ENCODE results near the gene EPS15.
A peak's percentile ranks its signal among the peaks of the same experiment; 100 is the strongest.

EPS15 gene

DNA sequence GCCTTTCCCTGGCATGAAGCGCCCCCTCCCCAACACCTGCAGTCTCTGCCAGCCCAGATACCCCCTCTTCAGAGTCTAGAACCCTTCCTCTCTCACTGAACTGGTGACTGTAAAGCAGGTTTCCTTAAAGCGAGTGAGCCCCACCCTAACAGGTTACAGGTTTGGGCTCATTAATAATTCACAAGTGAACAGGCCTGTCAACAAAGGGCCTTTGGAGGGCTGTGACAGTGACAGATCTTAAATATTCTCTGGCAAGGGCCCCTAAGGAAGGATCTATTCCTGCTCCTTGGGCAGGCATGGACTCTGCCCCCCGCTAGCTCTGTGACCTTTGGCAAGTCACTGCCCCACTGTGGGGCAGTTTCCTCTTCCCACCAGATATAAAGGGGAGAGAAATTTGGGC lies 183.1 kb downstream of the EPS15 start:
- no peak for DNase-seq (ENCODE audit: low spot score)
- TF ChIP-seq, protein P1, sequence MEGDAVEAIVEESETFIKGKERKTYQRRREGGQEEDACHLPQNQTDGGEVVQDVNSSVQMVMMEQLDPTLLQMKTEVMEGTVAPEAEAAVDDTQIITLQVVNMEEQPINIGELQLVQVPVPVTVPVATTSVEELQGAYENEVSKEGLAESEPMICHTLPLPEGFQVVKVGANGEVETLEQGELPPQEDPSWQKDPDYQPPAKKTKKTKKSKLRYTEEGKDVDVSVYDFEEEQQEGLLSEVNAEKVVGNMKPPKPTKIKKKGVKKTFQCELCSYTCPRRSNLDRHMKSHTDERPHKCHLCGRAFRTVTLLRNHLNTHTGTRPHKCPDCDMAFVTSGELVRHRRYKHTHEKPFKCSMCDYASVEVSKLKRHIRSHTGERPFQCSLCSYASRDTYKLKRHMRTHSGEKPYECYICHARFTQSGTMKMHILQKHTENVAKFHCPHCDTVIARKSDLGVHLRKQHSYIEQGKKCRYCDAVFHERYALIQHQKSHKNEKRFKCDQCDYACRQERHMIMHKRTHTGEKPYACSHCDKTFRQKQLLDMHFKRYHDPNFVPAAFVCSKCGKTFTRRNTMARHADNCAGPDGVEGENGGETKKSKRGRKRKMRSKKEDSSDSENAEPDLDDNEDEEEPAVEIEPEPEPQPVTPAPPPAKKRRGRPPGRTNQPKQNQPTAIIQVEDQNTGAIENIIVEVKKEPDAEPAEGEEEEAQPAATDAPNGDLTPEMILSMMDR (IDR thresholded peaks at IDR 0.05; ENCODE audit: extremely low read depth, missing control alignments): no peak

DNA sequence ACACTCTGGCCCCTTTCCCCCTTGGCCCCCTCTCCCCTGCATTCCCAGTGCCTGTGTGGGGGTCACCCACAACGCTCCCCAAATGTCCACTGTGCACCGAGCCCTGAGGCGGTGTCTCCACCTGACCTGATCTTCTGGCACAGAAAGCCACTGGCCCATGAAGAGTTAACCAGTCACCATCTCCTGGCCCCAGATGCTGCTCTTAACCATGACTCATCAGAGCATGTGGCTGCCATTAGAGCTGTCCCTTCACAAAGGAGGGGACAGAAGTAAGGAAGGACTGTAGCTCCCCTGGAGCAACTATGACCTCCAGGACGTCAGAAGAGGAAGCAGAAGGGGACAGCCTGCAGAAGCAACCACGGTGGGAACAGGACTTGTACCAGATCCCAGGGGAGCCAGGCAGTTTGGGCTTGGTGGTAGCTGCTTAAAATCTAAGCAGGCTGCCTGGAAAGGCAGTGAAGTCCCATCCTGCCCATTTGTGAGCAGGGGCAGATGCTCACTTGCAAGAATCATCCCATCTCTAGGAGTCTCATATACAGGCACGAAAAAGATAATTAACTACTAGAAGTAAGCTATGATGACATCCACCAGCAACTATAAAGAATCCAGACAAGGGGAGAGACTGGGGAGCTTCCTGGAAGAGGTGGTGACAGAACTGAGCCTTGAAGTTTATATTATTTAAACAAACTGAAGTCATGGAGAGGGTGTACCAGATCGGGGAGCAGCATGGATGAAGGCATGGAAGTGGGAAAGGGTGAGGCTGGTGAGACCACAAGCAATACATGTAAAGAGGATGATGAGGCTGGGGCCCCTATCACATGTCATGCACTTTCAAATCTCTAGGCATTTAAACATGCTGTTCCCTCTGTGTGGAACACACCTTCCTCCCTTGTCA lies 187.6 kb downstream of the EPS15 start:
- TF ChIP-seq, protein P1 (IDR thresholded peaks at IDR 0.05; ENCODE audit: extremely low read depth, missing control alignments): no peak
- peak; percentile 79 for DNase-seq (ENCODE audit: low spot score)

DNA sequence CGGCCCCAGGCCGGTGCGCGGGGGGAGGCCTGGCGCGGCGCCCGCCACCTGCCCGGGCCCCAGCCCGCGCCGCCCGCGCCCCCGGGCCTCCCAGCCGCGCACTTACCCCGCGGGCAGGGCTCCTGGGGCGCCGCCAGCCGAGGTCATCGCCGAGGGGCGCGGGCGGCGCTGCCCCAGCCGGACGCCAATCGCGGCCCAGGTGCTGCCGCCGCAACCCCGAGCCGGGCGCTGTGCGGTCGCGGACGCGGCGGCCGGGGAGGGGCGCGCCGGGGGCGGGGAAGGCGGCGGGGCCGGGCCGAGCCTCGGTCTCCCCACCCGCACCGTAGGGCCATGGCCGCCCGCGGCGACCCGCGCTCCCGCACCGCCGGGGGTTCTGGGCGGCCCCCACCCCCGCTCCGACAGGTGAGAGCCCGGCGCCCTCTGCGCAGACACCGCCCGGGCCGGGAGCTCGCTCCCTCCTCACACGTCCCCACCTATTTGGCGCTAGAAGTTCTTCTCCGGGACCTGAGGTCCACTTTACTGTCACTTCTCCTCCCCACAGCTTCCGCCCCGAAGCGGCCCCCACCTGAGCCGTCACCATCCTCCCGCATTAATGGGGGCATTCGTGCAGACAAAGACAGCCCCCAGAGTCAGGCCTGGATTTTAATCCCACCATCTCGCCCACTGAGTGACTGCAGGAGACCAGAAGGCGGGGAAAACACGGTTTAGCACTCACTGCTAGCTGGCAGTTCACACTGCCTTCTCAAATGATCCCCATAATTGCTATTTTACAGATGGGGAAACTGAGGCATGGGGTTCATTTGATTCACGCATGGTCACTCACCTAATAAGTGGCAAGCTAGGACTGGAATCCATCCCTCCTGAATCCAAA lies 188.5 kb downstream of the EPS15 start, which contains the start of gene TTC39A:
Gene TTC39A (minus strand): TSS at position 232 of the 871 bp plus-strand sequence. CDS start 85 bp downstream, at position 147.
- TF ChIP-seq, protein P1 (IDR thresholded peaks at IDR 0.05; ENCODE audit: extremely low read depth, missing control alignments): no peak
- peak; percentile 70 for DNase-seq (ENCODE audit: low spot score)

DNA sequence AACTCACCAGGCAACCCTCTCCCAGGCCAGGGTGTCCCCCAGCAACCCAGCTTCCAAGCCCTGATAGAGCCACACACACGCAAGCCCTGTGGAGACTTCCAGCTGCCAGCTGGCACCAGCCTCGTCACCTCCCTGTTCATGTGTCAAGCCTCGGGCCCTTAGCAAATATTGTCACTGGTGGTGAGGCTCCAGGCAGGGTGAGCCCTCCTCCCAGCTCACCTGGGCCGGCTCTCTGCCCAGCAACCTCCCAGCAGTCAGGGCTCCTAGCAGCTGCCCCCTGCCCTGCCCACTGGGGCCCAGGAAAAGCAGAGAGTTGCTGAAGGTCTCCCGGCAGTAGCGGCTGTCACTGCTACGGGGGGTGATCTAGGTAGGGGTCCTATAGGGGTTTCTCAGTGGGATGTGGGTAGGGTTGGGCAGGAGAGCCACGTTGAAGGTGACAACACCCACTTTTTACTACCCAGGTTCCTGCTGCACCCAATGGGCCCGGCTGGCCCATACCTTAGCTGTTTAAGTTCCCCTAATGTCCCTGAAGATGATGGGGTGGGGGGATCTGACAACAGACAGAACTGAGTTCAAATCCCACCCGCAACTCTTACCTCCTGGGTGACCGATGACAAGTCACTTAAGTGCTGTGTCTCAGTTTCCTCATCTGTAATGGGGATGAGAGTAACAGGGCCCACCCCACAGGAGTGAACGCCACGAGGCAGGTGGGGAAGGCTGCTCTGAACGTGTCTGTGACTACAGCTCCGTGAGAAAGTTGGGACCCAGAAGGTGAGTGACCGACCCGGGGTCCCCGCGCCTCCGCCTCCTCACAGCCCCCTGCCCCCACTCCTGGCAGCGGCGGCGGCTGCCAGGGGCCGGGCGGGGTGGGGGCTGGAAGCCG lies 189.4 kb downstream of the EPS15 start:
- TF ChIP-seq, protein P1 (IDR thresholded peaks at IDR 0.05; ENCODE audit: extremely low read depth, missing control alignments): no peak
- peak; percentile 38 for DNase-seq (ENCODE audit: low spot score)

DNA sequence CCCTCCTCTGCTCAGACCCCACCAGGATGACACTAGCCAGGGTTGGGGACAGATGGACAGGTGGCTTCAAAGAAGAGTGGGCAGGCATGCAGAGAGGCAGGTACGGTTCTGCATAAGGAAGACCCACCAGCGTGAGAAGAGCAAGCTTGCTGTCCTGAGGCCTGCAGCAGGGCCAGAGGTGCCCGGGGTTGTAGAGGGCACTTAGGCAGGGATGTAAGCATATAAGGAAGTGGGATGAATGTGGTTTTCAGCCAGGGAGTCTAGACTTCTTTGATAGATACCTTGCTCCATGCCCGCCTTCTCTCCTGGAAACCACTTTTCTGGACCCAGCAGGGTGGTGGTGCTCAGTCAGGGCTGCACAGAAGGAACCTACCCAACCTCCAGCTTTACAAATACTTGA lies 190.1 kb downstream of the EPS15 start:
- no peak for DNase-seq (ENCODE audit: low spot score)

DNA sequence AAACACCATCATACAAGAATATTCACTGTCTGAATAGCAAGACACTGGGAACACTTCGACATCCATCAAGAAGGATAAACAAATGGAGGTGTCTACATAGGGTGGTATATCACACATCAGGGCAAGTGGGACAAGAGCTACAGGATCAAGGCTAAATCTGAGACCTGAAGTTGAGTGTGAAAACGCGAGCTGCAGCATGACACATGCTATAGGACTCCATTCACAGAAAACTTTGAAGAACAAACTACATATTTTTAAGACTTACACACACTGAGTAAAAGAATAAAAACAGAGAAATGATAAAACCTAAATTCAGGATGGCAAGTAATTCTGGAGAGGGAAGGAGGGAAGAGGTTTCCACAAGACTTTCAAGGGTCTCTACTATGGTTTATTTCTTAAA lies 190.8 kb downstream of the EPS15 start:
- TF ChIP-seq, protein P1 (IDR thresholded peaks at IDR 0.05; ENCODE audit: extremely low read depth, missing control alignments): no peak
- DNase-seq (ENCODE audit: low spot score): no peak

More for the DNA sequence above, 190.1 kb downstream of the EPS15 start:
- TF ChIP-seq, protein P1 (IDR thresholded peaks at IDR 0.05; ENCODE audit: extremely low read depth, missing control alignments): no peak

Data from GM20000 (cell line).